Amniotic stem cell (primary cell): ENCODE measurements around the gene COL17A1.

Experiments used
- DNase-seq: peaks from one replicate; lab custom pipeline; 2025; lab: John Stamatoyannopoulos, UW

COL17A1 gene

DNA sequence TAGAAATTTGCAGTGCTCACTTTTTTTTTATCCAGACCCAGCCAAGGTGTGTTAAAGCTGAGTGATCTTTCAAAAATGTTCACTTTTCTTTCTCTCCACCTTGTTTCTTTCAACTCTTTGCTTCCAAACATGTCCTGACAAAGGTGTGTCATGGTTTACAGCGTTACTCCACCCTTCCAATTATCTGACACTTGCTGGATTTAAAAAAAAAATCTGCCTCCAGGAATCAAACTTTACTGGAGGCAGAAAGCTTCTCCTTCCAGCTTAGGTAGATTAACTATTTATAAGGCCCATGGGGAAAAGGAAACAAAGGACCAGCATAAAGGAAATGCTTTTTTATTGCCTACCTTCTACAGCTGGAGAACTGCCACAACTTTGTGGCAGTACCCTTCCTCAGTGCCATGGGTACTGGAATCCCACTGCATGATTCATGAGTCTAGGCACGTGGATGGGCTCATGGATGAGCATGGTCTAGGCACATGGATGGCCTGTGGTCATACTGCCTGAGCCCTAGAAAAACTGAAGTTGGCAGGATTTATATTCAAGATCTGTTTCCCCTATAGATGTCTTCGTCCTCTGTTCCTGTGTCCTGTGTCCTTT, at the start of gene COL17A1:
TSS of gene COL17A1 (minus strand) at position 80 of the 600 bp plus-strand sequence. CDS start 5,207 bp downstream, outside the sequence.
- DNase-seq = no peak

DNA sequence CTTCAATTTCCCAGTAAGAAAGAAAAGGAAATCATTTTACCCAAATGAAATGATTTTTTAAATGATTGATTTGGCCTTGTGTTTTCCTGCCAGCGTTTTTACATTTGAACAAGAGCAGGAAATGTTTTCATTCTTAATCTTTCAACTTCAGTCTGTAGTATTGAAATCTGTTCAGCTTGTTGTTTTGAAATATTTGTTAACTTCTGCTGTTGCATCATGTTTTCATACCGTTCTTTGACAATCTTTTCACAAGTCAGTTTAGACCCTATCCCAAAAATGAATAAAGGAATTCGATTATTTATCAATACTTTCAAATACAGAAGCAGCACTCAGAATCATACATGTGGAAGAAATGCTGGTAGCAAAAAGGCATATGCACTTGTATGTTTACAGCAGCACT, 44.4 kb upstream of the COL17A1 start:
- no peak for DNase-seq

DNA sequence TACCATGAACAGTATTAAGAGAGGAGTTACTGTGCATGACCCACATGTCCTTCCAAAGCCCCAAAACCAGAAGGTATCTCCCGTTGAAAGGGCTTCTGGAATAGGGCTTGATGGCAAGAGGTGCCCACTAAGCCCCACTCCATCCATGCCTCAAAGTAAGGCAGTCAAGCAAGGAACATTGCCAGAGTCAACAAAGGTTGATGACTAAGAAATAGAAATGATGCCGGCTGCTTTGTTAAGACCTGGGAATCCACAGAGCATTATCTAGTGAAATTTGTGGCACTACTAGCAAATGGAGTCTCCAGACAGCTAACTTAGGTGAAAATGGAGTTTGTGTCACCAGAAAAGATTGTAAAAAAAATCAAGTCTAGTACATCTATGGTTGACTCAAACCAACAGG, 42.5 kb upstream of the COL17A1 start:
- DNase-seq = no peak

DNA sequence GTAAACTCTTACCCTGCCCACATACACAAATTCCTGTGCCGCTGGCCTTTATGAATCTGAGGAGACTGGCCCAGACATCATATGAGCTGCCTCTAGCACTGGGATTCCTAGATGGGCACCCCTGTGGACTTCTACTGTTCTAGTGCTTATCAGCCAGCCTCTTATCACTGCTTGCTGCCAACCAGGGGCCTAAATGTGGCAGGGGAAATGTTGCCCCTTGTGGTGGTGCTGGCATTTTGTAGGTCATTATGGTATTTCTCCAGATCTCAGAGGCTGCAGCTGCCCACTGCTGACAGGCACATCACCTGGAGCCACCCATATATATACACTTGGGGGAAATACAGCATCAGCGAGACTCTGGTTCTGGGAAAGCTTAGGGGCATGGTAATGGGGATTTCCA, 41.7 kb upstream of the COL17A1 start:
- DNase-seq = no peak

DNA sequence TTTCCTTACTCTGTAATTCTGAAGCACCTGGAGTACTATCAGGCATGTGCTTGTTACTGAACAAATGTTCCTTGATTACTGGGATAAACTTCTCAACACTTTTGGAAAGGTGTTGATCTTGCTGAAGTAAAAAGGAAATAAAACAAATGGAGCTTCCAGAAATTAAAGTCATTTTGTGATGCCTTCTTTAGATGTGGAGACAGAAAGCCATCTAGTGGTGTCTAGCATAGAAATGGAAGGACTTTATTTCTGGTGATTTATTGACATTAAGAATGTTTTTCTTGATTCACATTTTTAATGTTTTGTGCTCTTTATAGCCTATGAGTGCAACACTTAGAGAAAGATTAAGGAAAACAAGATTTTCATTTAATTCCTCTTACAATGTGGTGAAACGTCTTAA, 37.7 kb upstream of the COL17A1 start:
- DNase-seq = no peak

DNA sequence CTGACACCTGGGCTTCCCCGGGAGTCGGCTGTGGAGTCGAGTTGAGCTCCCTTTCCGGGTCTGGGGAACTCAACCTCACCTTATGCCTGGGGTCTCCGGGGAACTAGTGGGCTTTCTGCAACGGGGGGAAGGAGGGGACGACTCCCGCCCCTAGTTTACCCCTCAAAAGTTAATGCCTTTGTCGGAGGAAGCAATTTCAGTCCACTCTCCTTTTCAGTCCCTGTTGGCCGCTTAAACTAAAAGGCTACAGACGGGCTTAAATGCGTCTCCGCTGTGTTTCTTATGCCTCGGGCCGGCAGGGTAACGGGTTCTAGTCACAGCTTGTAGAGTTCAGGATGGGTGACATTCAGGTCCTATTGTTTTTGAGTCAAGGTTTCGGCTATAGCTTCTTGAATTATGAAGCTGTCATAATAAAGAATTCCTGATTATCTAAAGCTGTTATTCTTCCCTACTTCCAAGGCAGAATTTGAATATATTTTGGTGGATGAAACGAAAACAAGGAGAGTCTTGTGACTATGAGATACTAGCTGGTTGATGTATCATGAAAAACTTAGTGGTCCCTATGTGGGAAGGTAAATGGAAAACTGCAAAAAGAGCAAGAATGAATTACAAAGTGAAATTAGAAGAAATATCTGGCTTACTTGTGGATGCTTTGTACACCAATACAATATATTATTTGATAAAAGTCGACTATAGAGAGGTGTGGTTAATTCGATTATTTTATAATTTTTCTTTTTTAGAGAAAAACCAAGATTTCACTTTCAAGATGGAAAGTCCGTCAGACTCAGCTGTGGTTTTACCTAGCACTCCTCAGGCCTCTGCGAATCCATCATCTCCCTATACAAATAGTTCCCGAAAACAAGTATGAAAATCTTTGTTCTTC, 36.8 kb upstream of the COL17A1 start:
- no peak for DNase-seq

DNA sequence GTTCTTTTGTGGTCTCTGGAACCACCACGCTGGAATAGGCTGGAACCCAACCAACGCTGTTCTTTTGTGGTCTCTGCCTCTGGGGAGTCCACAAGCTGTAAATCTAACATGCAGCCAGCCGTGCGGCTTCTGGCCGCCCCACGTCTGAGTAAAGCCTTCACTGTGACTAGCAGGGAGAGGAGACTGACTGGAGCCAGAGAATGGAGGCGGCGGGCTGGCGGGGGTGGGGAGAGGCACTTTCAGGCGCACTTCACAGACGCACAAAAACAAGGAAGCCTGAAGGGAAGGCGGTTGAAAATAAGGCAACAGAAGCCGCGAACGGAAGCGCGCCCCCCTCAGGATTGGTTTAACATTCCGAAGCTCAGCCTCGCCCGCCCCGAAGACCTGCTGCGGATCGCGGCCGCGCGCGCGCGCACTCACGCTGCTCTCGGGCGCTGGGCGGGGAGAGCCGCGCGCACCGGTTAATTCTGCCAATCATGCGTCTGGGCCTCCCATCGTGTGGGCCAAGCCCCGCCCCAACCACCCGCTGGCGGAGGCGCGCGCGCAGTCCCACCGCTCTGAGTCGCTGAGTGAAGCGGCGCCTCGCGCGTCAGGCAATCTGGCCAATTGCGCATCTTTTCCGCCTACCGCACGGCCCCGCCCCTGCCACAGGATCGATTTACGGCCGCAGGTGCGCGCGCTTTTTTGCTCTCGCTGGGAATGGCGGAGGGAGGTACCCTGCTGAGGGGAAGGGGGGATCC, 36.0 kb upstream of the COL17A1 start, which contains the start of gene SFR1:
TSS of gene SFR1 (plus strand) at position 687 of the 740 bp plus-strand sequence. CDS start at position 700, 13 bp downstream.
- peak; percentile 98 for DNase-seq

DNA sequence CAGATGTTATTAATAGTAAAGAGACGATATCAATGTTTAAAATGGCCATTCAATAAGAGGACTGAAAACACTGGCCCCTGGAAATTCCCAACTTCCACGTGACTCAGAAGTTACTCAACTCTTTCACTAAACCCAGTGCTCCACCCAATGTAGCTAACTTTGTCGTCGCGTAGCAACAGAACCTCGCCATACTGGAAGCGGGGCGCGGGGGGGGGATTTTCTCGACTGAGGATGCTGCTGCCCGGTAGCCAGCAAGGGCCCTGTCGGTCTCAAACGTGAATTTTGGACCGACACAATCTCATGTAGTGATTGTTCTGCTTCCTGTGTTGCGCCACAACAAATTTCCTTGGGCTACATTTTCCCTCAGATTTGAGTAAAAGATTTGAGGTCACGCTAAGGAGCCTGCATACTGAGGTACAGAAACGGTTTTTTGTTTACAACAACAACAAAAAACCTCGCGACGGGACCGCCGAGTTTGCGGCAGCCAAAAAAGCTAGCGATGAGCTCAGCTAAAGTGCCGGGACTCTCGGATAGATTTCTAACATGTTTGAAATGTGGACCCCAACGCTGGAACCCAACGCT, 35.3 kb upstream of the COL17A1 start:
- DNase-seq = peak; percentile 97

DNA sequence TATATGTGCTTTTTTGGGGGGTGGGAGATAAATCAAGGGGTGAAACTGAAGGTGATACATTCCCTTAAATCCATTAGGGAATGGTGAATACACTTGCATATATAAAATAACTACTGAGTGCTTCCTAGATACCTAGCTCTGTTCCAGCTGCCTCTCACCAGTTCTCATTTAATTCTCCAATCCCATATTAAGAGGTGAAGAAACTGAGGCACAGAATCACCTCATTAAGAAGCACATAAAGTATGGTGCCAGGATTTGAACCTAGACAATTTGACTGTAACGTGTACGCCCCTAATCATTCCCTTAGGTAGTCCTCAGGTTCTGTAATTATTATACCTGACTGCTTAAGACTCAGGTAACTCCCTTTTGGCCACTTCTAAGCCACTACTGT, 34.8 kb upstream of the COL17A1 start:
- DNase-seq = no peak

DNA sequence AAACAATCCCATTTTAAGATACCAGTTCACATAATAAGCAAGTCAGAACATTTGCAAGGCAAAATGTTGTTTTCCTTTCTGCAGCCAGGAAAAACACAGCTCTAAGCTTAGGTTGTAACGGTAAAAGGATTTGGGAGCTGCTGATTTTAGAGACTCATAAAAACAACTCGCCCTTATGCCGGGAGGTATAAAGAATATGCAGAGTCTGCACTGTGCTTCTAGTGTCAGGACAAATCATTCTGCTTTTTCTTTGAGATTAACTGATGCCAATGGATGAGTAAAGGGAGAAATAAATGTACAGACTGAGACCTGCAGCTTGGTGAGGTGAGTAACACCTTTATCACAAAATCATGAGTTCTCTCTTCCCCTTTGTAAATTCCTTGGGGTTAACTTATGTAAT, 34.3 kb upstream of the COL17A1 start:
- DNase-seq = no peak

DNA sequence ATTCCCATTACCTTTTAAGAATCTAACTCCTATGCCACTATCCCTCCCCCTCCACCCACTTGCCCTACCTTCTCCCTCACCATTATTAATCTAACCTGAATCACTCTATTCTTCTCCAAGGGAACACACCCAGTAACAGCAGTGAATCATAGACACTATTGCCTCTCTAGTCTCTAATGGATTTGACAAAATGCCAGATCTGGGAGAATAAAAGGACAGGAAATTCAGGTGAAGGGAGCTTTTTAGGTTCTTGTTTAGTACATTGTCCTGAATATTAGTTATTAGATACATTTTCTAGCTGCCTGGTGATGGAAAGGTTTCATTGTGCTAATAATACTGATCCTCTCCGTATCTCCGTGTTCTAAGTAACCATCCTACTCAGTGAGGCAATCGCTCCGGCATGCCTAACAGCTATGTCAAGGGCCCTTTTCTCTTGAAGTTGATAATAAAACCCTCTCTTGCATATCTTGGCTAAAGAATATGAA, 32.2 kb upstream of the COL17A1 start:
- DNase-seq = no peak

DNA sequence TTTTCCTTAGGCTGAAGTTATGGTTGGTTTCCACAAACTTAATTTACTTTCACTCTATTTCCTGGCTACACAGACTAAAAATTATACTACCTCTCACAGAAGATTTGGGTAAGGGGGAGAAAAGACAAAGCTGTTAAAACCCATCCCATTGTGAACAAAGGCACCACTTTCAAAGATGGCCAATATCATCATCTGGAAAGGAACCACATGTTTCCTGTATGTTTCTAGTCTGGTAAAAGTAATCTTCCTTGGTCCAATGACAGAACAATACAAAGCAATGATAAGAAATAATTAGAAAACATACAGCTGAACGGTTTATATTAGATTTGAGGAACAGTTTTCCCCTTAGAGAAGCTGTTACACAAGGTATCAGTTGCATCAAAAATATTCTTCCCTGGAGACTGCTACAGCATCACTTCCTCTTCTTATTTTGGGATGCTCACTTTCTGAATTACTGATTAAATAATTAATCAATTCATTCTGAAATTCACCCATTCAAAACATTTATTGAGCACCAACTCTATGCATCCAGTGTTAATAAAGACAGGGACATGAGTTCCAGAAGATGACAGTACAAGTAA, 27.8 kb upstream of the COL17A1 start:
- no peak for DNase-seq

DNA sequence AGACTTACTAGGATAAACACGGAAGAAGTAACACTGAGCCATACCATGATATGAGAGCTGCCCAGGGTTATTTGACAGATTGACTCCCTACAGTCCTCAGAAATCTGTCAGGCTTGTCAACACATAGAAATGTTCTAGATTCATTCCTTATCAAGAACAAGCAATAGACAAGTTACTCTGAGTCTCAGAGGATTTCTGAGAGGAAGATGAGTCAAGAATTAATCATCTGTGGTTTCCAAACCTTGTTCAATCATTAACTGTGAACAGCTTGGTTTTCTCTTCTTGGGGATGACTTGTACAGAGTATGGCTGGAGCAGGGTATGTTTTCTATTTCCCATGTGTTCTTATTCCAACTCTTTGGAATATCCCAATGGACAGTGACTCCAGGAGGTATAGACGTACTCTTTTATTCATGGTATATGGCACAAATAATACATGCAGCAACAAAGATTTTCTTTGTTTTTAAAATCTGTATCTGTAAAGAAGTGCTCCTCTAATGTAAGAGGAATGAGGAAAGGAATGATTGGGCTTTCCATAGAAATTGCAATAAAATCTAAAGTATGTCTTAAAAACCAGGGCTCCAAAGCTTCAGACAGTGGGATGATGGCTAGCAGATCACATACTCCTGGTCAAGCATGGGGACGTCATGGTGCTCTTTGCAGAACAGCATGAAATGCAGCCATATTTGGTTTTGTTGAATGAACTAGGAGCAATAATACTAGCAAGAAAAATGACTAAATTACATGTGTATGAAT, 24.4 kb upstream of the COL17A1 start:
- DNase-seq = no peak

DNA sequence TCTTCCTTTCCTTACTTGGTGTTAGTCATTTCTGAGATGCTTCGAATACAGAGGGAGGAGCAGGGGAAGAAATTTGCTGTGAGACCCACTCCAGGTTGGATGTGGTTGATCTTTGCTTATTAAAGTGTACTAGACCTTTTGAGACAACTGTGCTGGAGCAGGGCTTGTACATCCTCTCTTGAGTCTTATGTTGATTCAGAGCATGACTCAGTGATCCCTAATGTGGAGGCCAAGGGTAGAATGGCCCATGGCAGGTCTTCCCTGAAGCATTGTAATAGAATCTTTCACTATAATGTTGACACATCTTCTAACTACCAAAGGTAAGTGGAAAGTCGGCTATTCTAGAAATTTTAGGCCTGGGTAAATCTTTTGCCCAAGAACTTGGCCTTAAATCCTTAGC, 19.2 kb upstream of the COL17A1 start:
- no peak for DNase-seq

DNA sequence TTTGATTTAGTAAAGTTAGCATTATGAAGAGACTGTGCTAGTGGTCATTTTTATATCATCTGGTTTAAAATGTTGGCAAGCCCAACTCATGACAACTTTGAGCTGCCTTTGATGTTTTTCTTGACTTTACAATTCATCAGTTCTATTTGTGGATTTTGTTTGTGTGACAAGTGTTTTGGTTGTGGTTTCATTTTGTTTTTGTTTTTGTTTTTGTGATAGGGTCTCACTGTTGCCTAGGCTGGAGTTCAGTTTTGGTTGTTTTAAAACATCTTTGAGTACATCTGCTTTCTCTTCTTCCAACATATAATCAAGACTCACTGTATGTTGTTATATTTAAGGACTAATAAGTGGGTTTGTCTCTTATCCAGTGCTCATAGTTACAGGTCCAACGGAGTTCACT, 18.7 kb upstream of the COL17A1 start:
- no peak for DNase-seq

DNA sequence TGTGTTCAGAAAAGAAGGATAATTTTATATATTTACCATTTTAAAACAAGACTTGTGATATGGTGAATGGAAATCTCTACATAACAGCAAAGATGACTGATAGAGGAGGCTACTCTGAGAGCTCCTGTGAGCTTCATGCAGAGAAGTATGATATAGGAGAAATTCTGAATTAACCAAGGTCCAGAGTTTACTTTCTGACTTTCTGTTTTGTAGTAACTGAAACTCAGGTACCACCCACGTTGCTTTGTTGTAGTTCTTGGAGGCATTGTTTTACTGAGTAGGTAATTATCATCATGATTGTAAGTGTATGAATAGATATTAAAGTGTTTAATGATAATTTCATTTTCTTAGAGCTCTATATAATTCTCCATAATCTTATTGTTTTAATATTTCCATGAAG, 18.3 kb upstream of the COL17A1 start:
- no peak for DNase-seq

DNA sequence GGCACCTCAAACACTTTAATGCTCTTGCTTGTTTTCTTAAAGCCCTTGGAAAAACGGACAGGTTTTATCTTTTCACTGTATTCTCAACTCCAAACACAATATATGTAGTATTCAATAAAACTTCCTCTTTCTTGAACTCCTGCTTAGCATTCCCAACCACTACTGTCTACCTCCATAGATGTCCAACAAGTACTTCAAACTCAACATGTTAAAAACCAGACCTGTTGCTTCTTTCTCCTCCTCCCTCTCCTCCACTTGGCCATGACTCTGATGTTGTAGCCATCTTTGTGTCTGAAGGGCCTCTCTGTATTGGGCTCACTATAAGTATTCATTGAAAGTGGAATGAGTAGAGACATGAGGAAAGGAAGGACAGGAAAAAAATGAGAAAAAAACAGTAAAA, 16.2 kb upstream of the COL17A1 start:
- DNase-seq = no peak

DNA sequence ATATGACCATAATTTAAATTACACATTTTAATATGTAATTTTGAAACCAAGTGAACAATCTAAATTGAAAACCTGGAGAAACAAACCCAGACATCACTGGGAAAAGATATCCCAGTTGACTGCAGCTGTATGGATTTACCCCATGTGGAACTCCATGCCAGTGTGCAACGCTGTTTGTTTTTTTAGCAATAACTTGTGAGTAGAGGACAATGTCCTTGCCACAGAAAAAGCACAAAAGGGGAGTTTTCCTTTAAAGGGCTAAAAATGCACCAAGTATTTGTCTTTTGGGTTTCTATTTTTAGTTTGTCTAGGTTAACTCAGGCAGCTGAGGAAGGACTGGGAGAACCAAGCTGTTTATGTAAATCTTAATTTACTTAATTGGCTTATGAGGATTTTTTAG, 15.1 kb upstream of the COL17A1 start:
- no peak for DNase-seq

DNA sequence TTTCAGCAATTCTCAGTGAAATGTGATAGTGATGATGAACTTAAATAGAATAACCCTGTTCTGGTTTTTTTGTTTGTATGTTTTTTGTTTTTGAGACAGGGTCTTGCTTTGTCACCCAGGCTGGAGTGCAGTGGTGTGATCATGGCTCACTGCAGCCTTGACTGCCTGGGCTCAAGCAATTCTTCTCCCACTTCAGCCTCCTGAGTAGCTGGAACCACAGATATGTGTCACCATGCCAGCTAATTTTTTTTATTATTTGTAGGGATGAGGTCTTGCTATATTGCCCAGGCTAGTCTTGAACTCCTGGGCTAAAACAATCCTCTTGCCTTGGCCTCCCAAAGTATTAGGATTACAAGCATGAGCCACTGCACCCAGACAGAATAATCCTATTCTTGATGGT, 14.3 kb upstream of the COL17A1 start:
- DNase-seq = no peak

DNA sequence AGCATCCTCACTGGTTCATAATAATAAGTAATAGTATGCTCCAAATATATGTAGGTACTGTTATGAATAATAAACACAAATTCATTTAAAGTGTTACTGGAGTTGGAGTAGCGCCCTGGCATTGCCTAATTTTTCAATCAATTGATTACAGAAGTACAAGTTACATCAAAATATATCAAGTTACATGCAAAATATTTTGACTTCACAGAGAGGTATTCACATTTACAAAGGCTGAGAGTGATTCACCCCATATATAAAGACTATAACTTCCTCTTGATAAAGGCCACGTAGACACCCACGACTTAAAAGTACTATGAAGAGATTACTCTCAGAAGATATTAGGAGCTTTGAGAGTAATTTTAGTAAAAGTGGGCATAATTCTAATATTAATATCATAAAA, 13.6 kb upstream of the COL17A1 start:
- DNase-seq = no peak

DNA sequence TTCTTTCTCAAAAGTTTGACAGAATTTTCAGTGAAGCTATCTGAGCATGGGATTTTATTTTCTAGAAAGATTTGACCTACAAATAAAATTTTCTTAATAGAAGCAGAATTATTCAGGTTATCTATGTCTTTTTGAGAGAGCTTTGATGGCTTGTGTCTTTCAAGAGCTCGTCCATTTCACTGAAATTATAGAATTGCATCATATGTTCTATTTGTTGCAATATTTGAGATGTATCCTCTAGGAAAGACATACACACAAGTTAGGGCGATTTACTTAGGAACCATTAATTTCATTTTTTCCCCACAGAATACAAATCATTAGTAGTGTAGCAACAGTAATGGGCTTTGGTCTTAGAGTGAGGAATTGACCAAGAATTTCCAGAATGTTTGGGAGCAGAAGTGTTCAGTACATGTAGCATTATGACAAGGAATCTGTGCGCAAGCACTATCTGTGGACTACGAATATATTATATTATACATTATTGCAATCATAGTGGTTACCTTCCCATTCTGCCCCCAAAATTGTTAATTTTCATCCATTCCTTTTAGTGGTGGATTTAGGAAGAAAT, 12.8 kb upstream of the COL17A1 start:
- DNase-seq = no peak
